ENCODE measurements around the gene SRD5A3.

- no peak for TF ChIP-seq CTCF (IDR thresholded peaks at IDR 0.05)
- TF ChIP-seq POLR2A (IDR thresholded peaks at IDR 0.05): no peak
These were observed 34.1 kb upstream of the SRD5A3 start for GRCh38 chr4:55311792-55312488.
